BJ (cell line): ENCODE results near the gene DUSP8. TPM values are rescaled to one million over a fixed set of nuclear protein-coding genes. Genes with fewer than 3 reads are reported as not detected.

ENCODE experiments used
- CTCF ChIA-PET: fragments of 350-600 bp; formaldehyde crosslinking; extraction: SDS; loops from one replicate; lab custom pipeline; 2021; ENCODE audit warnings: antibody characterized with exemption, inconsistent platforms; lab: Yijun Ruan, JAX
- POLR2A ChIA-PET: fragments of 300-600 bp; sonication (Branson Sonifier 250); formaldehyde crosslinking; extraction: SDS; loops from one replicate; lab custom pipeline; 2021; ENCODE audit warnings: antibody characterized with exemption; lab: Charles Lee
- DNase-seq: peaks from one replicate; pipeline ENCODE4 v3.0.0-alpha.2; 2011; ENCODE audit warnings: low read depth
- H3K27me3 ChIP-seq: 2 replicates; pipeline ENCODE4 v1.6.0; 2011; ENCODE audit warnings: low read length; ENCODE audit not compliant: control insufficient read depth, insufficient read depth
- H3K36me3 ChIP-seq: 2 replicates; pipeline ENCODE4 v1.5.1; 2011; ENCODE audit warnings: low read length; ENCODE audit not compliant: control insufficient read depth, insufficient read depth
- H3K4me3 ChIP-seq: 2 replicates; pipeline ENCODE4 v1.5.1; 2011; ENCODE audit warnings: low read depth, mild to moderate bottlenecking, control low read depth, low read length
- CTCF ChIP-seq: IDR thresholded peaks from 2 replicates; pipeline ENCODE4 v1.5.1; 2011; ENCODE audit warnings: low read depth, mild to moderate bottlenecking, control low read depth, inconsistent platforms, low read length, moderate library complexity; ENCODE audit not compliant: insufficient read depth
- polyA plus RNA-seq: library from polyadenylated mRNA; depleted of rRNA; stranded (reverse); fragments of >200 nt; gene quantifications from 2 replicates; pipeline ENCODE4 v1.2.3, GENCODE V29; 2011

The DUSP8 gene
- polyA plus RNA-seq, 1 experiment, result 3.4 TPM

- Histone ChIP-seq H3K36me3 (peaks cover 8% of the 10 kb centered on the region), H3K27me3 (no peaks in the 10 kb centered on the region), H3K4me3 (no peak overlapping the region)
- DNase-seq, result no peak
- ChIA-PET POLR2A (no interaction called here), CTCF (interaction anchor here (0.5 to 3.7 kb wide), 7 partner anchors 10 to 31 kb away, joined by 3 to 25 read pairs (median 3); no protein-coding TSS in a partner anchor)
- no peak for TF ChIP-seq CTCF
Measured at GRCh38 chr11:1563697-1564534, 8.2 kb downstream of the DUSP8 start.

GRCh38 chr11:1563149-1563638, 8.9 kb downstream of the DUSP8 start:
- CTCF ChIA-PET, result interaction anchor here (0.5 to 3.7 kb wide), 5 partner anchors 10 to 66 kb away, joined by 3 to 24 read pairs (median 3); no protein-coding TSS in a partner anchor

GRCh38 chr11:1562469-1563148, 9.5 kb downstream of the DUSP8 start:
- ChIA-PET POLR2A (no interaction called here), CTCF (interaction anchor here (0.6 to 3.7 kb wide), 4 partner anchors 10 to 67 kb away, joined by 3 to 24 read pairs (median 3); no protein-coding TSS in a partner anchor)
- H3K27me3 ChIP-seq, result no peaks in the 10 kb centered on the region
- peaks cover 9% of the 10 kb centered on the region for H3K36me3 ChIP-seq
- H3K4me3 ChIP-seq, result no peak overlapping the region
- no peak for DNase-seq
- no peak for TF ChIP-seq CTCF

More at GRCh38 chr11:1563149-1563638, 8.9 kb downstream of the DUSP8 start:
- no peak overlapping the region for H3K4me3 ChIP-seq
- DNase-seq, result no peak
- H3K36me3 ChIP-seq, result peaks cover 8% of the 10 kb centered on the region
- H3K27me3 ChIP-seq, result no peaks in the 10 kb centered on the region
- no peak for TF ChIP-seq CTCF
- POLR2A ChIA-PET, result no interaction called here

GRCh38 chr11:1561955-1562354, 10.1 kb downstream of the DUSP8 start:
- Histone ChIP-seq H3K4me3 (no peak overlapping the region), H3K36me3 (peaks cover 9% of the 10 kb centered on the region), H3K27me3 (no peaks in the 10 kb centered on the region)
- ChIA-PET CTCF (no interaction called here), POLR2A (no interaction called here)
- no peak for DNase-seq
- TF ChIP-seq CTCF, result no peak

GRCh38 chr11:1561266-1561665, 10.8 kb downstream of the DUSP8 start:
- Histone ChIP-seq H3K4me3 (no peak overlapping the region), H3K36me3 (peaks cover 9% of the 10 kb centered on the region), H3K27me3 (no peaks in the 10 kb centered on the region)
- TF ChIP-seq CTCF, result no peak
- ChIA-PET CTCF (interaction anchor here (6.5 kb wide), 1 partner anchor 14 kb away, joined by 62 read pairs; no protein-coding TSS in a partner anchor), POLR2A (no interaction called here)
- DNase-seq, result no peak
